ENCODE measurements around the gene KLF12. TPM values are rescaled to one million over a fixed set of nuclear protein-coding genes. Genes with fewer than 3 reads are reported as not detected.

KLF12 gene
- polyA plus RNA-seq, 4 donors: 0.45 to 2.8 (median 0.78) TPM

DNA sequence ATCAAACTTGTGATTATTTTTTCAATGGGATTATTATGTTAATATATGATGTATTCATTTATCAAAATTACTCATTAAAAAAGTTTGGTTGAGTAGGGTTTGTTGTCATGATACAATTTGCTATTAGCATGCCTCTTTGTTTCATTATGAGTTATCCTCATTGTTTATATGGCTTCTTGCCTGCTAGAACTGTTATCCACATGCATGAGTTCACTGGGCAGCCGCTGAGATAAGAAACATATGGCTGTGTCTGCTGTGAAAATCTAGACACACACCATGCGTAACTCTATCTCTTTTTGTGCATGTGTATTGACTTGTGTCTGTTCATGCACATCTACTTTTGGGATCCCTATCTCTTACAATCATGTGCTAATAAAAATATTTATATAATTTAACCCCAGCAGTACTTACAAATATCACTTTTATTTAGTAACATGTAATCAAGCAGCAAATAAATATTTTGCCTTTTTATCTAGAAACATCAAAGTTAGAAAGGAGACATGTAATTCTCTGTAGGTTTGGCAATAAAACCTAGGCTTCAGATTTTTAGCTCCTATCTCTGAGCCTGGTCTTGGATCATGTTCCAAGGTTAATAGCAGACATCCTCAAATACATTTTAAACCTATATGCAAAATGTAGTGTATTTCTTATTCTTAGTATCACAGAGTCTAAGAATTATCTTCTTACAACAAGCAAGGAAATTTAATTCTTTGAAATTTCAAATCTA, 11.2 kb upstream of the KLF12 start:
- Histone ChIP-seq H3K27me3 (ENCODE audit: control insufficient read depth in 3 of 3, insufficient read depth in 3 of 3, low read length in 3 of 3) (no peaks in the 10 kb centered on the region), H3K27ac (ENCODE audit: low read depth in 1 of 3, low read length in 2 of 3) (no peak overlapping the region), H3K9me3 (ENCODE audit: control insufficient read depth in 2 of 2, insufficient read depth in 1 of 2, low read depth in 1 of 2, low read length in 1 of 2) (no peaks in the 10 kb centered on the region), H3K4me1 (ENCODE audit: control insufficient read depth in 3 of 3, insufficient read depth in 2 of 3, low read depth in 1 of 3, low read length in 2 of 3) (no peaks in the 10 kb centered on the region), H3K4me3 (ENCODE audit: low read depth in 1 of 3, low read length in 3 of 3) (no peak overlapping the region), H3K36me3 (ENCODE audit: control insufficient read depth in 3 of 3, insufficient read depth in 2 of 3, low read depth in 1 of 3, low read length in 3 of 3) (no peaks in the 10 kb centered on the region)
- 27 to 50% (median 41%) methylated on average over 2 of the region's 2 CpGs for WGBS, 3 donors
- DNase-seq: peak in 1 of 2 donors; percentile 23
- FAIRE-seq: no peak

GRCh38 chr13:74144269-74144668, 10.1 kb upstream of the KLF12 start:
- Histone ChIP-seq H3K36me3 (ENCODE audit: control insufficient read depth in 3 of 3, insufficient read depth in 2 of 3, low read depth in 1 of 3, low read length in 3 of 3) (no peaks in the 10 kb centered on the region), H3K9me3 (ENCODE audit: control insufficient read depth in 2 of 2, insufficient read depth in 1 of 2, low read depth in 1 of 2, low read length in 1 of 2) (no peaks in the 10 kb centered on the region), H3K4me1 (ENCODE audit: control insufficient read depth in 3 of 3, insufficient read depth in 2 of 3, low read depth in 1 of 3, low read length in 2 of 3) (no peaks in the 10 kb centered on the region), H3K27me3 (ENCODE audit: control insufficient read depth in 3 of 3, insufficient read depth in 3 of 3, low read length in 3 of 3) (no peaks in the 10 kb centered on the region), H3K4me3 (ENCODE audit: low read depth in 1 of 3, low read length in 3 of 3) (no peak overlapping the region), H3K27ac (ENCODE audit: low read depth in 1 of 3, low read length in 2 of 3) (no peak overlapping the region)
- FAIRE-seq: no peak
- WGBS, 3 donors: 78 to 83% (median 83%) methylated on average over 3 of the region's 3 CpGs
- DNase-seq: no peak

GRCh38 chr13:74142257-74142656, 8.1 kb upstream of the KLF12 start:
- H3K27me3 ChIP-seq (ENCODE audit: control insufficient read depth in 3 of 3, insufficient read depth in 3 of 3, low read length in 3 of 3): no peaks in the 10 kb centered on the region
- FAIRE-seq (no peak), DNase-seq (no peak)
- H3K36me3 ChIP-seq (ENCODE audit: control insufficient read depth in 3 of 3, insufficient read depth in 2 of 3, low read depth in 1 of 3, low read length in 3 of 3): no peaks in the 10 kb centered on the region
- 85 to 95% (median 89%) methylated on average over 1 of the region's 1 CpG for whole genome bisulfite sequencing, 3 donors
- H3K4me1 ChIP-seq (ENCODE audit: control insufficient read depth in 3 of 3, insufficient read depth in 2 of 3, low read depth in 1 of 3, low read length in 2 of 3): no peaks in the 10 kb centered on the region
- H3K9me3 ChIP-seq (ENCODE audit: control insufficient read depth in 2 of 2, insufficient read depth in 1 of 2, low read depth in 1 of 2, low read length in 1 of 2): no peaks in the 10 kb centered on the region
- no peak overlapping the region for H3K4me3 ChIP-seq (ENCODE audit: low read depth in 1 of 3, low read length in 3 of 3)
- H3K27ac ChIP-seq (ENCODE audit: low read depth in 1 of 3, low read length in 2 of 3): no peak overlapping the region

DNA sequence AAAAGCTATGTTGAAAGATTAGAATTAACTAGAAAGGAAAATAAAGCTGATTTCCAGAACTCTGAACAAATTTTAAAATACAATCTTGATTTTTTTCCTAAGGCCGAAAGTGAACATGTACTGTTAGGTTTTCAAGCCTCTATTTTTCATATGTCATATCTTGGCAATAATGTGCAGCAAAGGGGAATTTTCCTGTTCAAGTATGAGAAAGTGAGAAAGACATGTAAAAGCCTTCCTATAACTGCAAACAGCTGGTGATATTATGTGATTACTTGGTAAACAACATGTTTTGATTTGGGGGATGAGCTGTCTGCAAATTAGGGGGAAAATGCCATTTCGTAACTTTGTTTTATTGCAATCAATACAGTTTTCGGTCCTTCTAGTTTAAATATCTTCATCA, 4.0 kb upstream of the KLF12 start:
- Histone ChIP-seq H3K36me3 (ENCODE audit: control insufficient read depth in 3 of 3, insufficient read depth in 2 of 3, low read depth in 1 of 3, low read length in 3 of 3) (no peaks in the 10 kb centered on the region), H3K27me3 (ENCODE audit: control insufficient read depth in 3 of 3, insufficient read depth in 3 of 3, low read length in 3 of 3) (no peaks in the 10 kb centered on the region), H3K27ac (ENCODE audit: low read depth in 1 of 3, low read length in 2 of 3) (no peak overlapping the region), H3K4me3 (ENCODE audit: low read depth in 1 of 3, low read length in 3 of 3) (no peak overlapping the region), H3K4me1 (ENCODE audit: control insufficient read depth in 3 of 3, insufficient read depth in 2 of 3, low read depth in 1 of 3, low read length in 2 of 3) (peaks cover 0 to 7% (median 0%) of the 10 kb centered on the region in 3 donors), H3K9me3 (ENCODE audit: control insufficient read depth in 2 of 2, insufficient read depth in 1 of 2, low read depth in 1 of 2, low read length in 1 of 2) (no peaks in the 10 kb centered on the region)
- WGBS, 3 donors: 79 to 98% (median 96%) methylated on average over 3 of the region's 3 CpGs
- FAIRE-seq (no peak), DNase-seq (no peak)

DNA sequence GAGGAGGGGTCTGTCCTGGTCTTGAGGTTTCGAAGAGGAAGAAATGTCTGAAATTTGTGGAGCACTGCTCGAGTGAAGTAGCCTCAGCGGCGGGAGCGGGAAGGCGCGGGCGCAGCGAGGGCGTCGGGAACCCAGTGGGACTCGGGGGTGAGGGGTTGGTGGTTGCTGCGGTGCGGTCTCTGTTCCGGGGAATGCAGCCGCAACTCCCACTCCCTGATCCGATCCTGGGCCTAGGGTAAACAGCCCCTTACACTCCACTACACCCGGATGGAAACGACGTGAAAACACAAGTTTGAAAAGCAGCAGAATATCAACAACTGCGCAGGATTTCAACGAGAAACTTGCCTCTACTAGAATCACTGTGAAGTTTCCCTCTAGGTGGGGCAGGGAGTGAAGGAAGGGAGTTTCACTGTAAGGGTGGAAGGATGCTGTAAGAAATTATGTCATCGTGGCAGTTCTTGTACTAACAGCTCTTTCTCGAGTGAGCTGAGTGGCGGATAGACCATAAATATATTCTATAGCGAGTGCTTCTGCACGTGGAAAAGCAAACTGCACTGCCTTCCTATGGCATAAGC, 2.0 kb upstream of the KLF12 start:
- DNase-seq (peak; percentile 26 to 56), FAIRE-seq (no peak)
- H3K36me3 ChIP-seq (ENCODE audit: control insufficient read depth in 3 of 3, insufficient read depth in 2 of 3, low read depth in 1 of 3, low read length in 3 of 3): no peaks in the 10 kb centered on the region
- peak overlapping the region; percentile 71 to 91 (median 90) for H3K4me3 ChIP-seq (ENCODE audit: low read depth in 1 of 3, low read length in 3 of 3)
- peaks cover 0 to 7% (median 0%) of the 10 kb centered on the region in 3 donors for H3K4me1 ChIP-seq (ENCODE audit: control insufficient read depth in 3 of 3, insufficient read depth in 2 of 3, low read depth in 1 of 3, low read length in 2 of 3)
- H3K27ac ChIP-seq (ENCODE audit: low read depth in 1 of 3, low read length in 2 of 3): peak overlapping the region; percentile 85 to 89 (median 87)
- H3K9me3 ChIP-seq (ENCODE audit: control insufficient read depth in 2 of 2, insufficient read depth in 1 of 2, low read depth in 1 of 2, low read length in 1 of 2): no peaks in the 10 kb centered on the region
- H3K27me3 ChIP-seq (ENCODE audit: control insufficient read depth in 3 of 3, insufficient read depth in 3 of 3, low read length in 3 of 3): no peaks in the 10 kb centered on the region
- 1 to 3% (median 2%) methylated on average over 27 of the region's 27 CpGs for WGBS, 3 donors

DNA sequence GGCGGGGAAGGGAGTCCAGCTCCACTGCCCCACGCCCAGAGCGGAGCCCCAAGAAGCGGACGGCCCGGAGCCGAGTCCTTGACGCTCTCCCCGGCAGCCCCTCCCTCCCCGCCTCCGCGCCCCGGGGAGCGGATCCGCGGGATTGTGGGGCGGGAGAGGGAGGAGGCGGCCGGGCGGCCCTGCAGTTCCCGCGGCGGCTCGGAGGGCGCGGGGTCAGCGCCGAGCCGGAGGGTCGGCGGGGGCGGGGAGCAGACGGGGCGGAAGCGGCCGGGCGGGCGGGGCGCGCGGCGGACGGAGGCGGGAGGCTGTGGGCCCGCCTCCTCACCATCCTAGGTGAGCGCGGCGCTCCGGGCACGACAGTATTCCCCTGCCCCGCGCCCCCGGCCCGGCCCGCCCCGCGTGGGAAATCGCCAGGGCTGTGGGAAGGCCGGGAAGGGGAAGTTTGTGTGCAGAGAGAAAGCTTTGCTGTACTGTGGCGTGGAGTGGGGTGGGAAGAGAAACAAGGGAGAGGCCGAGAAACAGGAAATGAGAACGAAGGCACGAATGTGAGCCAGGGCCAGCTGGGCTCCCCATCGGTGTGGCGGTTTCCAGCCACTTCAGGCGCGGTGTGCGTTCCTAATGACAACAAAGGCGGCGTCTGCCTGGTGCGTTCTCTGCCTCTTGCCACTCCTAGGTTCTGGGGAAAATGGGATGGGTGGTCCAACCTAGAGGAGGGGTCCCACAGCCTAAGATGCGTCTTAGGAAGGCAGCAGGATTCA, 1.3 kb upstream of the KLF12 start:
- Histone ChIP-seq H3K4me1 (ENCODE audit: control insufficient read depth in 3 of 3, insufficient read depth in 2 of 3, low read depth in 1 of 3, low read length in 2 of 3) (peaks cover 0 to 7% (median 0%) of the 10 kb centered on the region in 3 donors), H3K27ac (ENCODE audit: low read depth in 1 of 3, low read length in 2 of 3) (peak overlapping the region; percentile 85 to 91 (median 89)), H3K4me3 (ENCODE audit: low read depth in 1 of 3, low read length in 3 of 3) (peak overlapping the region; percentile 71 to 91 (median 90)), H3K27me3 (ENCODE audit: control insufficient read depth in 3 of 3, insufficient read depth in 3 of 3, low read length in 3 of 3) (no peaks in the 10 kb centered on the region), H3K36me3 (ENCODE audit: control insufficient read depth in 3 of 3, insufficient read depth in 2 of 3, low read depth in 1 of 3, low read length in 3 of 3) (no peaks in the 10 kb centered on the region), H3K9me3 (ENCODE audit: control insufficient read depth in 2 of 2, insufficient read depth in 1 of 2, low read depth in 1 of 2, low read length in 1 of 2) (no peaks in the 10 kb centered on the region)
- WGBS, 3 donors: 0 to 1% (median 0%) methylated on average over 42 to 72 of the region's 72 CpGs
- FAIRE-seq (no peak), DNase-seq (peak; percentile 56 to 85)

GRCh38 chr13:74134777-74135325, 647 bp upstream of the KLF12 start:
- Histone ChIP-seq H3K4me3 (ENCODE audit: low read depth in 1 of 3, low read length in 3 of 3) (peak overlapping the region; percentile 71 to 91 (median 90)), H3K9me3 (ENCODE audit: control insufficient read depth in 2 of 2, insufficient read depth in 1 of 2, low read depth in 1 of 2, low read length in 1 of 2) (no peaks in the 10 kb centered on the region), H3K27ac (ENCODE audit: low read depth in 1 of 3, low read length in 2 of 3) (peak overlapping the region; percentile 75 to 91 (median 88)), H3K36me3 (ENCODE audit: control insufficient read depth in 3 of 3, insufficient read depth in 2 of 3, low read depth in 1 of 3, low read length in 3 of 3) (no peaks in the 10 kb centered on the region), H3K27me3 (ENCODE audit: control insufficient read depth in 3 of 3, insufficient read depth in 3 of 3, low read length in 3 of 3) (no peaks in the 10 kb centered on the region), H3K4me1 (ENCODE audit: control insufficient read depth in 3 of 3, insufficient read depth in 2 of 3, low read depth in 1 of 3, low read length in 2 of 3) (peaks cover 0 to 7% (median 0%) of the 10 kb centered on the region in 3 donors)
- FAIRE-seq (no peak), DNase-seq (peak in 1 of 2 donors; percentile 83)
- 0 to 2% (median 0%) methylated on average over 29 to 63 of the region's 63 CpGs for WGBS, 3 donors

DNA sequence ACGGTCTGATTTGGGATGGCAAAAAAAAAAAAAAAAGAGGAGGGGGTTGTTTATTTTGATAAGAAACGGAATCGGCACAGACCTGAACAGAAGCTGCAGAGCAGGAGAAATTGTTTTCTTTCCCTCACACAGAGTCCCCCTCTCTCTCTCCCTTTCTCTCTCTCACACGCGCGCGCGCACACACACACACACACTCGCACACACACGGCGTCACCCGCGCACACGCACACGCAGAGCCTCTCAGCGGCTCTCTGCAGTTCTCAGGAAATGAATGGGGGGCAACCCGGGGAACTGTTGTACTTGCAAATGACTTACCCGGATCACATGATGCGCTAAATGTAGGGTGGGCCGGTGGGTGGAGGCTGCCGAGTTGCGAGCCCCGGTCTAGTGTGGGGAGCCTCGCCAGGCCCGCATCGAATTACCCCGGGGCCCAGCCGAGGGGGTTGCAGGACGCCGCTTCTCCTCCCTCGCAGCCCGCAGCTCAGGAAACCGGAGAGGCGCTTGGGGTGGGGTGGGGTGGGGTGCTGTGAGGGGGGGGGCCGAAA, 475 bp downstream of the KLF12 start:
- 0% methylated on average over 27 to 35 of the region's 35 CpGs for WGBS, 3 donors
- FAIRE-seq: no peak
- Histone ChIP-seq H3K4me1 (ENCODE audit: control insufficient read depth in 3 of 3, insufficient read depth in 2 of 3, low read depth in 1 of 3, low read length in 2 of 3) (peaks cover 0 to 7% (median 0%) of the 10 kb centered on the region in 3 donors), H3K36me3 (ENCODE audit: control insufficient read depth in 3 of 3, insufficient read depth in 2 of 3, low read depth in 1 of 3, low read length in 3 of 3) (no peaks in the 10 kb centered on the region), H3K4me3 (ENCODE audit: low read depth in 1 of 3, low read length in 3 of 3) (peak overlapping the region; percentile 71 to 91 (median 90)), H3K9me3 (ENCODE audit: control insufficient read depth in 2 of 2, insufficient read depth in 1 of 2, low read depth in 1 of 2, low read length in 1 of 2) (no peaks in the 10 kb centered on the region), H3K27ac (ENCODE audit: low read depth in 1 of 3, low read length in 2 of 3) (peak overlapping the region in 2 of 3 donors; percentile 90), H3K27me3 (ENCODE audit: control insufficient read depth in 3 of 3, insufficient read depth in 3 of 3, low read length in 3 of 3) (no peaks in the 10 kb centered on the region)
- peak; percentile 74 to 86 for DNase-seq

All from small intestine (tissue), 7 donors.